T-cell (primary cell): Measurements from ENCODE around the gene USP37. TPM values are rescaled to one million over a fixed set of nuclear protein-coding genes. Genes with fewer than 3 reads are reported as not detected.

ENCODE experiments used
- ATAC-seq, 4 experiments: fragments of 200-7000 bp in 3 of 4; fragments of 150-1000 bp in 1 of 4; cut with Tn5 transposase; replicated peaks in 1 of 4; 1 replicate in 3 of 4; 2 replicates in 1 of 4; pipeline ENCODE4 v1.10.0; 2021; ENCODE audit warnings: moderate library complexity in 3 of 4, mild to moderate bottlenecking in 2 of 4, moderate number of reproducible peaks in 1 of 4
- CTCF ChIA-PET, 2 donors: fragments of 300-600 bp; sonication (Branson Sonifier 250); formaldehyde crosslinking; loops; one replicate each; lab custom pipeline; 2022; ENCODE audit warnings: antibody characterized with exemption in 2 of 2; lab: Charles Lee
- POLR2A ChIA-PET, 2 donors: fragments of 300-600 bp; sonication (Branson Sonifier 250); formaldehyde crosslinking; loops; one replicate each; lab custom pipeline; 2022; ENCODE audit warnings: antibody characterized with exemption in 2 of 2; lab: Charles Lee
- DNase-seq, 35 experiments: peaks; one replicate each; pipeline versions ENCODE4 v3.0.0 to v3.0.0-alpha.2; 2013 to 2023
- H3K27ac ChIP-seq: one replicate; pipeline ENCODE4 v1.5.1; 2013; ENCODE audit warnings: low read length
- H3K27me3 ChIP-seq, 2 experiments: replicated peaks in 1 of 2; 1 replicate in 1 of 2; 2 replicates in 1 of 2; pipeline versions ENCODE4 v1.6.1 to v1.7.0; 2013; ENCODE audit warnings: low read length in 1 of 2, mixed read lengths in 1 of 2; ENCODE audit not compliant: control insufficient read depth in 2 of 2, insufficient read depth in 2 of 2; ENCODE audit errors: extremely low read depth in 1 of 2
- H3K36me3 ChIP-seq, 2 donors: 1 replicate in 1 of 2; 2 replicates in 1 of 2; pipeline versions ENCODE4 v1.6.1 to v1.7.0; 2013; ENCODE audit warnings: low read length in 1 of 2; ENCODE audit not compliant: control insufficient read depth in 2 of 2, insufficient read depth in 1 of 2; ENCODE audit errors: extremely low read depth in 1 of 2
- H3K4me1 ChIP-seq, 2 experiments: 1 replicate in 1 of 2; 2 replicates in 1 of 2; pipeline versions ENCODE4 v1.6.1 to v1.7.0; 2013; ENCODE audit warnings: low read length in 2 of 2, mixed read lengths in 1 of 2; ENCODE audit not compliant: insufficient read depth in 2 of 2, control insufficient read depth in 1 of 2; ENCODE audit errors: extremely low read depth in 1 of 2
- H3K4me3 ChIP-seq, 2 donors: 1 replicate in 1 of 2; 2 replicates in 1 of 2; pipeline versions ENCODE4 v1.5.1 to v1.7.0; 2013; ENCODE audit warnings: mild to moderate bottlenecking in 2 of 2, low read length in 1 of 2, moderate library complexity in 1 of 2; ENCODE audit not compliant: control insufficient read depth in 1 of 2; ENCODE audit errors: extremely low read depth in 1 of 2
- H3K9me3 ChIP-seq: 2 replicates; pipeline ENCODE4 v1.7.0; 2013
- H3K27ac Mint-ChIP-seq, 2 donors: one replicate each; pipeline ENCODE4 v1.8.0; 2020 to 2021; ENCODE audit warnings: mild to moderate bottlenecking in 2 of 2, mixed read lengths in 2 of 2
- H3K27me3 Mint-ChIP-seq, 2 donors: one replicate each; pipeline ENCODE4 v1.8.0; 2021 to 2022; ENCODE audit warnings: mixed read lengths in 2 of 2
- H3K36me3 Mint-ChIP-seq: one replicate; pipeline ENCODE4 v1.8.0; 2021; ENCODE audit warnings: mixed read lengths
- H3K4me1 Mint-ChIP-seq, 3 donors: one replicate each; pipeline ENCODE4 v1.8.0; 2020 to 2022; ENCODE audit warnings: mixed read lengths in 3 of 3, mild to moderate bottlenecking in 1 of 3
- H3K4me3 Mint-ChIP-seq, 3 donors: one replicate each; pipeline ENCODE4 v1.8.0; 2020 to 2022; ENCODE audit warnings: mild to moderate bottlenecking in 3 of 3, mixed read lengths in 3 of 3, moderate library complexity in 3 of 3
- H3K9me3 Mint-ChIP-seq, 3 donors: one replicate each; pipeline ENCODE4 v1.8.0; 2020 to 2022; ENCODE audit warnings: mixed read lengths in 3 of 3
- WGBS: methylation state at CpG from one replicate; pipeline ENCODE4 v1.1.5; 2013; ENCODE audit warnings: missing lambda C conversion rate; ENCODE audit not compliant: insufficient coverage; 5-methylcytosine and 5-hydroxymethylcytosine counted together
- total RNA-seq, 35 experiments: library from RNA in 6 of 35; stranded (reverse) in 6 of 35; fragments of 120-200 nt in 1 of 35; gene quantifications; one replicate each; pipeline versions ENCODE4 v1.2.1 to v1.2.4 and lab custom pipeline; 2013 to 2026

USP37 gene
- total RNA-seq, 5 donors from 2014 or later (not counting 1 experiment from before 2014, with no cell fraction given) = 19.5 to 28.8 (median 22.9) TPM

DNA sequence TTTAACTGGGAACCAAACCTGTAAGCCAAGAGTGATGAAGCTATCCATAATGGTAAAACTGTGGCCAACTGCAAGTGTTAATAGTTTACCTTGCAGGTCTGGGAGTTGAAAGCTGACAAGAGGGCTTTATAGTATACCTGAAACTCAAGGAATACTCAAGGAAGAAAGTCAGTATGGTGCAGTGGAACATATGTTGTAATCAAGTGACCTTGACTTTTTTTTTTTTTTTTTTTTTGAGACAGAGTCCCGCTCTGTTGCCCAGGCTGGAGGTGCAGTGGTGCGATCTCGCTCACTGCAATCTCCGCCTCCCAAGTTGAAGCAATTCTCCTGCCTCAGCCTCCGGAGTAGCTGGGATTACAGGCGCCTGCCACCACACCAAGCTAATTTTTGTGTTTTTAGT is 121.6 kb downstream of the USP37 start:
- no peak overlapping the region for H3K4me3 ChIP-seq
- POLR2A ChIA-PET = interaction anchor here in 1 of 2 donors (0.6 kb wide), 1 partner anchor 544 kb away, joined by 3 read pairs; no protein-coding TSS in a partner anchor
- Mint-ChIP-seq H3K27me3 (no peaks in the 10 kb centered on the region), H3K36me3 (peaks cover 21% of the 10 kb centered on the region), H3K27ac (no peak overlapping the region), H3K4me1 (peaks cover 0 to 2% (median 0%) of the 10 kb centered on the region in 3 donors), H3K4me3 (no peak overlapping the region), H3K9me3 (no peaks in the 10 kb centered on the region)
- H3K27ac ChIP-seq = no peak overlapping the region
- H3K9me3 ChIP-seq = no peaks in the 10 kb centered on the region
- CTCF ChIA-PET = interaction anchor here in 1 of 2 donors (1.4 kb wide), 1 partner anchor 18 kb away, joined by 4 read pairs; no protein-coding TSS in a partner anchor
- WGBS = 100% methylated on average over 2 of the region's 6 CpGs
- H3K27me3 ChIP-seq = no peaks in the 10 kb centered on the region
- DNase-seq (no peak), ATAC-seq (no peak)
- H3K4me1 ChIP-seq = no peaks in the 10 kb centered on the region
- peaks cover 0 to 14% of the 10 kb centered on the region in 2 donors for H3K36me3 ChIP-seq

- Histone ChIP-seq H3K9me3 (no peaks in the 10 kb centered on the region), H3K4me1 (no peaks in the 10 kb centered on the region), H3K27ac (no peak overlapping the region), H3K4me3 (no peak overlapping the region), H3K36me3 (peaks cover 0 to 13% of the 10 kb centered on the region in 2 donors), H3K27me3 (no peaks in the 10 kb centered on the region)
- ATAC-seq (no peak), DNase-seq (no peak)
- Mint-ChIP-seq H3K9me3 (no peaks in the 10 kb centered on the region), H3K4me3 (no peak overlapping the region), H3K27me3 (no peaks in the 10 kb centered on the region), H3K27ac (no peak overlapping the region), H3K4me1 (peaks cover 0 to 2% (median 0%) of the 10 kb centered on the region in 3 donors), H3K36me3 (peaks cover 21% of the 10 kb centered on the region)
- POLR2A ChIA-PET = no interaction called here
- CTCF ChIA-PET = interaction anchor here in 1 of 2 donors (0.6 to 1.4 kb wide), 2 partner anchors 15 to 19 kb away, joined by 3 to 4 read pairs; no protein-coding TSS in a partner anchor
These were observed 122.5 kb downstream of the USP37 start for GRCh38 chr2:218445602-218446001.

- Mint-ChIP-seq H3K27ac (no peak overlapping the region), H3K36me3 (peaks cover 17% of the 10 kb centered on the region), H3K4me1 (peaks cover 0 to 2% (median 0%) of the 10 kb centered on the region in 3 donors), H3K9me3 (no peaks in the 10 kb centered on the region), H3K4me3 (no peak overlapping the region), H3K27me3 (no peaks in the 10 kb centered on the region)
- no peak overlapping the region for H3K27ac ChIP-seq
- no peaks in the 10 kb centered on the region for H3K27me3 ChIP-seq
- 100% methylated on average over 3 of the region's 7 CpGs for WGBS
- ATAC-seq = no peak
- DNase-seq = no peak
- ChIA-PET CTCF (no interaction called here), POLR2A (no interaction called here)
- no peaks in the 10 kb centered on the region for H3K9me3 ChIP-seq
- H3K36me3 ChIP-seq = peaks cover 0 to 12% of the 10 kb centered on the region in 2 donors
- no peaks in the 10 kb centered on the region for H3K4me1 ChIP-seq
- no peak overlapping the region for H3K4me3 ChIP-seq
These were observed 123.3 kb downstream of the USP37 start for GRCh38 chr2:218444692-218445357.

DNA sequence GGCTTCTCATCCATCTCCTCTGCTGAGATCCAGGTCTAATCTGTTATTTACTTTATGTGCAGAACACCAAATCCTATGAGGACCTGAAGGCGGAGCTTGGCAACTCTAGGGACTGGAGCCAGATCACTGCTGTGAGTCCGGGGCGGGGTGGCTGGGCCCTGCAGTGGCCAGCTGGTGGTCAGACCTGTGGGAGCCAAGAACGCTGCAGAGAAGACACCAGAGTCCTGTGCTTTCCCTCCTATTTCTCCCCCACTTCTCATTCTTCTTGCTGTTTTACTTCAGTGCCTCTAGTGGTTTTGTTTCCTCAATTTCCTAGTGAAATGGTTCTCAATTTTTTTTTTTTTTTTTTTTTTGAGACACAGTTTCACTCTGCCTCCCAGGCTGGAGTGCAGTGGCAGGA is 129.6 kb downstream of the USP37 start:
- ChIA-PET POLR2A (no interaction called here), CTCF (interaction anchor here in 1 of 2 donors (0.7 kb wide), 1 partner anchor 683 kb away, joined by 4 read pairs; no protein-coding TSS in a partner anchor)
- no peak overlapping the region for H3K27ac ChIP-seq
- H3K36me3 Mint-ChIP-seq = no peaks in the 10 kb centered on the region
- H3K36me3 ChIP-seq = no peaks in the 10 kb centered on the region
- DNase-seq (no peak), ATAC-seq (no peak)
- H3K9me3 Mint-ChIP-seq = no peaks in the 10 kb centered on the region
- no peak overlapping the region for H3K27ac Mint-ChIP-seq
- H3K27me3 Mint-ChIP-seq = no peaks in the 10 kb centered on the region
- no peak overlapping the region for H3K4me3 Mint-ChIP-seq
- no peaks in the 10 kb centered on the region for H3K4me1 Mint-ChIP-seq
- WGBS = no CpG with 5 or more reads among the region's 4 CpGs
- no peaks in the 10 kb centered on the region for H3K4me1 ChIP-seq
- H3K9me3 ChIP-seq = no peaks in the 10 kb centered on the region
- H3K4me3 ChIP-seq = no peak overlapping the region
- H3K27me3 ChIP-seq = no peaks in the 10 kb centered on the region

DNA sequence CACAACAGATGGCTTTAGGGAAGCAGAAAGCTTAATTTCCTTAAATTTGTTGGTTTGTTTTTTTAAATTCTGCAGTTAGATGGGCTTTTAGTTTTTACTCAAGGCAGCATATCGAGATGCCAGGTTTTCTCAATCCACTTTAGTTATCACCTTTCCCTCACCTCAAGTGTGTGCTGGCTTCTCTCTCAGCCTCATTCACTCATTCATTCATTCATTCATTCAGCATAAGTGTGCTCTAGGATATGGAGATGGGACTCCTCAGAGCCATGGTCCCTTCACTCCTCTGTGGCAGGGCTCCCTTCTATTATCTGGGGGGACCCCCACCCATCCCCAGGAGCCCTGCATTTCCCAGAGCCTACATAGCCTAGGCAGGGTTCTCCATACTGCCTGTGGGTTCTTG is 130.2 kb downstream of the USP37 start:
- ChIA-PET POLR2A (no interaction called here), CTCF (no interaction called here)
- Histone ChIP-seq H3K4me3 (no peak overlapping the region), H3K36me3 (no peaks in the 10 kb centered on the region), H3K9me3 (no peaks in the 10 kb centered on the region), H3K27ac (no peak overlapping the region), H3K27me3 (no peaks in the 10 kb centered on the region), H3K4me1 (no peaks in the 10 kb centered on the region)
- Mint-ChIP-seq H3K4me1 (no peaks in the 10 kb centered on the region), H3K27ac (no peak overlapping the region), H3K4me3 (no peak overlapping the region), H3K27me3 (no peaks in the 10 kb centered on the region), H3K9me3 (no peaks in the 10 kb centered on the region), H3K36me3 (no peaks in the 10 kb centered on the region)
- ATAC-seq (no peak), DNase-seq (no peak)
- no CpG with 5 or more reads among the region's 1 CpG for WGBS

- POLR2A ChIA-PET = no interaction called here
- H3K27ac Mint-ChIP-seq = no peak overlapping the region
- WGBS = 80% methylated on average over 1 of the region's 5 CpGs
- Histone ChIP-seq H3K9me3 (no peaks in the 10 kb centered on the region), H3K4me1 (no peaks in the 10 kb centered on the region), H3K4me3 (no peak overlapping the region), H3K36me3 (no peaks in the 10 kb centered on the region), H3K27me3 (peaks cover 0 to 7% of the 10 kb centered on the region in 2 experiments), H3K27ac (no peak overlapping the region)
- no peak overlapping the region for H3K4me3 Mint-ChIP-seq
- ATAC-seq (no peak), DNase-seq (no peak)
- no peaks in the 10 kb centered on the region for H3K9me3 Mint-ChIP-seq
- peaks cover 0 to 4% (median 0%) of the 10 kb centered on the region in 3 donors for H3K4me1 Mint-ChIP-seq
- H3K36me3 Mint-ChIP-seq = no peaks in the 10 kb centered on the region
- CTCF ChIA-PET = no interaction called here
- H3K27me3 Mint-ChIP-seq = peaks cover 0 to 5% of the 10 kb centered on the region in 2 donors
These were observed 131.2 kb downstream of the USP37 start for GRCh38 chr2:218436992-218437391.
